Loucy (cell line): ENCODE results near the gene TAS1R1.
A peak's percentile ranks its signal among the peaks of the same experiment; 100 is the strongest.

Experiments used
- H2AFZ ChIP-seq: fragments of 200-600 bp; sonication (generic); 2 replicates; pipeline ENCODE4 v1.6.0; 2016; ENCODE audit warnings: antibody characterized with exemption, mild to moderate bottlenecking, low read length, moderate library complexity
- H3F3A ChIP-seq: fragments of 200-600 bp; 2 replicates; pipeline ENCODE4 v1.6.0; 2016; ENCODE audit warnings: antibody characterized with exemption, low read depth, mild to moderate bottlenecking
- H3K27me3 ChIP-seq: fragments of 200-600 bp; sonication (generic); 2 replicates; pipeline ENCODE4 v1.6.1; 2014; ENCODE audit warnings: low read length, mild to moderate bottlenecking; ENCODE audit not compliant: insufficient read depth, poor library complexity, severe bottlenecking
- H3K36me3 ChIP-seq: fragments of 200-600 bp; sonication (generic); 2 replicates; pipeline ENCODE4 v1.6.1; 2016; ENCODE audit warnings: low read length; ENCODE audit not compliant: insufficient read depth
- H3K4me1 ChIP-seq: fragments of 200-600 bp; sonication (generic); 2 replicates; pipeline ENCODE4 v1.5.1; 2014; ENCODE audit warnings: low read length, mild to moderate bottlenecking; ENCODE audit not compliant: insufficient read depth, poor library complexity, severe bottlenecking
- H3K4me2 ChIP-seq: fragments of 200-600 bp; sonication (generic); 2 replicates; pipeline ENCODE4 v1.6.0; 2014; ENCODE audit warnings: antibody characterized with exemption, low read length, low read depth, mild to moderate bottlenecking; ENCODE audit not compliant: poor library complexity, severe bottlenecking
- H3K4me3 ChIP-seq: fragments of 200-600 bp; sonication (generic); 2 replicates; pipeline ENCODE4 v1.5.1; 2014; ENCODE audit warnings: low read length, mild to moderate bottlenecking, mixed read lengths; ENCODE audit not compliant: poor library complexity, severe bottlenecking
- H3K79me2 ChIP-seq: fragments of 200-600 bp; sonication (generic); 2 replicates; pipeline ENCODE4 v1.6.1; 2014; ENCODE audit warnings: low read length; ENCODE audit not compliant: insufficient read depth
- H3K9ac ChIP-seq: fragments of 200-600 bp; sonication (generic); 2 replicates; pipeline ENCODE4 v1.6.0; 2014; ENCODE audit warnings: mild to moderate bottlenecking, low read depth, low read length, moderate library complexity; ENCODE audit not compliant: poor library complexity, severe bottlenecking
- H3K9me2 ChIP-seq: fragments of 200-600 bp; sonication (generic); replicated peaks from 2 replicates; pipeline ENCODE4 v1.6.1; 2016; ENCODE audit warnings: low read depth, low read length, mixed read lengths
- H3K9me3 ChIP-seq: fragments of 200-600 bp; sonication (generic); 2 replicates; pipeline ENCODE4 v1.6.1; 2014; ENCODE audit warnings: mild to moderate bottlenecking, antibody characterized with exemption, low read length, low read depth; ENCODE audit not compliant: insufficient read depth
- H4K20me1 ChIP-seq: fragments of 200-600 bp; sonication (generic); 2 replicates; pipeline ENCODE4 v1.6.0; 2014; ENCODE audit warnings: antibody characterized with exemption, low read length, mild to moderate bottlenecking; ENCODE audit not compliant: insufficient read depth, poor library complexity, severe bottlenecking
- CTCF ChIP-seq: fragments of 200-600 bp; sonication (generic); conservative IDR thresholded peaks from 2 replicates; pipeline ENCODE4 v1.5.1; 2014; ENCODE audit warnings: mild to moderate bottlenecking, antibody characterized with exemption, low read length
- EZH2phosphoT487 ChIP-seq: fragments of 200-600 bp; IDR thresholded peaks from 2 replicates; pipeline ENCODE4 v1.6.1; 2018; ENCODE audit warnings: antibody characterized with exemption, mild to moderate bottlenecking, moderate library complexity, borderline replicate concordance

The TAS1R1 gene

GRCh38 chr1:6627031-6627430 is 71.9 kb downstream of the TAS1R1 start:
- Histone ChIP-seq H3K9me2 (no peaks in the 10 kb centered on the region), H3K27me3 (no peaks in the 10 kb centered on the region), H3F3A (peaks cover 3% of the 10 kb centered on the region; the same call in 1 of the 2 replicates), H3K4me1 (peaks cover 22% of the 10 kb centered on the region), H2AFZ (no peak overlapping the region), H3K36me3 (peaks cover 30% of the 10 kb centered on the region; the same call in 1 of the 2 replicates), H4K20me1 (peaks cover 15% of the 10 kb centered on the region), H3K79me2 (peaks cover 51% of the 10 kb centered on the region), H3K4me2 (peak overlapping the region; percentile 96), H3K4me3 (peak overlapping the region; percentile 9), H3K9ac (peak overlapping the region; percentile 19), H3K9me3 (no peaks in the 10 kb centered on the region)
- TF ChIP-seq EZH2phosphoT487 (no peak), CTCF (no peak)

DNA sequence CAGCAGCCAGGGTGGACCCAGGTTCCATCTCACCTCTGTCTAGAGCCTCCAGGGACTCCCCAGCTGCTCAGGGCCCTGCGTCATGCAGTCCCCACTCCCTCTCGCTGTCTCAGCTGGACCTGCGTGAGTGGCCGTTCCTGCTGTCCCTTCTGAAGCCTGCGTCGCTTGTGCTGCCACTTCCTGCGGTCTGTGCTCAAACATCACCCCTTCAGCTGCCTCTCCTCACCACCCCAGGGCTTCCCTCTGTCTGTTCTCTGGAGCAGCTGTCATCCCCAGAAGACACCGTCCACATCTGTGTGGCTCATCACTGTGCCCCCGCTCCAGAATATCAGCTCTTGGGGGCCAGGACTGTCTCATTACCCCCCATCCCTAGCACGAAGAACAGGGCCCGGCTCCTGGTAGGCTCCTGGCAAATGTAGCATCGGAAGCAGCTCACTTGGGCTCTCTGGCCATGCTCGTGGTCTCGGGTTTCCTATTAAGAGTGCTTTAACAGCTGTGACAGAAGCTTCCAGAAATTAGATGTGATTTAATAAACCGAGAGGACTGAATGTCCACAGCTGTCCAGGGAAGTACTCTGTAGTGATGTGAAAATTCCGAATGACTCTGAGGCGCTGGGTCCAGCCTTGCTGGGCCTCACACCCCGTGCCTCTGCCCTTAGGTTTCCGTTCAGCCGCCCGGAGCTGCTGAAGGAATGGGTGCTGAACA is 72.9 kb downstream of the TAS1R1 start:
- peak overlapping the region; percentile 16 for H3K4me2 ChIP-seq
- TF ChIP-seq CTCF (no peak), EZH2phosphoT487 (no peak)
- no peaks in the 10 kb centered on the region for H3K9me3 ChIP-seq
- peaks cover 22% of the 10 kb centered on the region for H3K4me1 ChIP-seq
- peaks cover 29% of the 10 kb centered on the region; the same call in 1 of the 2 replicates for H3K36me3 ChIP-seq
- H3K9ac ChIP-seq: peak overlapping the region; percentile 19
- no peak overlapping the region for H2AFZ ChIP-seq
- H3K79me2 ChIP-seq: peaks cover 46% of the 10 kb centered on the region
- no peaks in the 10 kb centered on the region for H3K27me3 ChIP-seq
- peaks cover 3% of the 10 kb centered on the region; the same call in 1 of the 2 replicates for H3F3A ChIP-seq
- no peak overlapping the region for H3K4me3 ChIP-seq
- no peaks in the 10 kb centered on the region for H3K9me2 ChIP-seq
- H4K20me1 ChIP-seq: peaks cover 15% of the 10 kb centered on the region

- peaks cover 22% of the 10 kb centered on the region for H3K4me1 ChIP-seq
- H3K9me3 ChIP-seq: no peaks in the 10 kb centered on the region
- no peaks in the 10 kb centered on the region for H3F3A ChIP-seq
- H3K4me3 ChIP-seq: no peak overlapping the region
- H3K9me2 ChIP-seq: no peaks in the 10 kb centered on the region
- no peak overlapping the region for H3K9ac ChIP-seq
- TF ChIP-seq EZH2phosphoT487 (no peak), CTCF (no peak)
- peaks cover 12% of the 10 kb centered on the region for H4K20me1 ChIP-seq
- no peak overlapping the region for H2AFZ ChIP-seq
- no peaks in the 10 kb centered on the region for H3K27me3 ChIP-seq
- H3K79me2 ChIP-seq: peaks cover 43% of the 10 kb centered on the region
- H3K4me2 ChIP-seq: no peak overlapping the region
- H3K36me3 ChIP-seq: peaks cover 31% of the 10 kb centered on the region; the same call in 1 of the 2 replicates
These were observed 73.9 kb downstream of the TAS1R1 start for GRCh38 chr1:6628971-6629479.
